Esophagus squamous epithelium (tissue), 5 donors: Measurements from ENCODE around the gene PFKL. TPM values are rescaled to one million over a fixed set of nuclear protein-coding genes. Genes with fewer than 3 reads are reported as not detected.
A peak's percentile ranks its signal among the peaks of the same experiment; 100 is the strongest.

Experiments used
- DNase-seq: peaks from one replicate; lab custom pipeline; 2025; lab: John Stamatoyannopoulos, UW
- H3K27ac ChIP-seq, 4 donors: fragments of 200-600 bp; sonication (generic); one replicate each; pipeline ENCODE4 v1.5.1; 2016 to 2019; ENCODE audit warnings: mild to moderate bottlenecking in 1 of 4
- H3K27me3 ChIP-seq, 4 donors: fragments of 200-600 bp; sonication (generic); 1 replicate in 3 of 4; 2 replicates in 1 of 4; pipeline versions ENCODE4 v1.5.1 to v1.6.0; 2017 to 2021; ENCODE audit warnings: antibody characterized with exemption in 1 of 4
- H3K36me3 ChIP-seq, 3 donors: fragments of 200-600 bp; sonication (generic); one replicate each; pipeline ENCODE4 v1.5.1; 2016 to 2019
- H3K4me1 ChIP-seq, 3 donors: fragments of 200-600 bp; sonication (generic); one replicate each; pipeline ENCODE4 v1.5.1; 2017 to 2019
- H3K4me3 ChIP-seq, 4 donors: fragments of 200-600 bp; sonication (generic); 1 replicate in 3 of 4; 2 replicates in 1 of 4; pipeline ENCODE4 v1.5.1; 2016 to 2019; ENCODE audit warnings: mild to moderate bottlenecking in 2 of 4, moderate library complexity in 1 of 4
- H3K9me3 ChIP-seq, 3 donors: fragments of 200-600 bp; sonication (generic); one replicate each; pipeline ENCODE4 v1.5.1; 2016 to 2019
- POLR2A ChIP-seq, 4 donors: fragments of 450-650 bp; IDR thresholded peaks; one replicate each; pipeline ENCODE4 v1.6.1; 2017; ENCODE audit warnings: antibody characterized with exemption in 4 of 4, mild to moderate bottlenecking in 4 of 4, moderate library complexity in 3 of 4
- WGBS, 2 donors: methylation state at CpG; one replicate each; pipeline ENCODE4 v1.1.5; 2018; 5-methylcytosine and 5-hydroxymethylcytosine counted together
- intact Hi-C: fragments of 100-400 bp; cut with DNase I; formaldehyde crosslinking; loops from one replicate; pipeline ENCODE4 v1.15.0; 2022
- total RNA-seq, 4 donors: library from RNA; depleted of rRNA; stranded (reverse); fragments of >200 nt; gene quantifications; one replicate each; pipeline ENCODE4 v1.1.0, GENCODE V29; 2016
- TF ChIP-seq, protein P1 (sequence below), 6 experiments: fragments of 450-650 bp in 4 of 6; fragments of 200-600 bp in 2 of 6; sonication (generic) in 2 of 6; IDR thresholded peaks; one replicate each; pipeline ENCODE4 v1.5.1; 2016 to 2019; ENCODE audit warnings: antibody characterized with exemption in 6 of 6, mild to moderate bottlenecking in 4 of 6, moderate library complexity in 4 of 6
- donor health status: DM: yes; HTN: yes; CAD: no.

The PFKL gene
- total RNA-seq, 4 donors from 2014 or later = 81.3 to 135 (median 94.6) TPM

DNA sequence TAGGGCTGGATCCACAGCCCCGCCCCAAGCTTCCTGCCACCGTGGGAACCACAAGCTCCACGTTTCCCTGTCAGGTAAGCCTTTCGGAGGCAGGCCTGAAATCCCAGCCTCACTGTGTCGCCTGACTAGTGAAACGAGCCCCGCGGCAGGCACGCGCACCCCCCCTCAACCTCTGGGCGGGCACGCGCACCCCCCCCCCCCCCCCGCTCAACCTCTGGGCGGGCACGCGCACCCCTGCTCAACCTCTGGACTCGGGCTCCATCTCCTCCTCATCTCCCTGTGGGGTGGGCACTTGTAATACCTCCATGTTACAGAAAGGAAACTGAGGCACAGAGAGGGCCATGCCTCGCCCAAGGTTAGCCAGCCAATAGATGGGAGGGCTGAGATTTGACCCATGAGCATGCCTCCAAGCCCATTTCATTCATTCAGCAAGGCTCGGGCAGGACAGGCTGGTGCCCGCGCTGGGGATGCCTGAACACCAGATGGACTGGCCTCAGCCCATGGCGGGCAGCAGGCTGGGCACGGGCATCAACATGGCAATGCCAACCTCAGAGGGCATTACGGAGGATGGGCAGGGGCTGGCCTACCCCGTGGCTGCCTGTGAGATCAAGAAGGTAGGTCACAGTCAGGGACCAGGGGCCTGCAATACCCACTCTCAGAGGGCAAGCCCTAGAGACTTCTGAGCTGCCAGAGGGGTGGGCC lies 34.6 kb downstream of the PFKL start:
- Histone ChIP-seq H3K36me3 (peaks cover 0 to 36% (median 0%) of the 10 kb centered on the region in 3 donors), H3K27ac (no peak overlapping the region), H3K9me3 (no peaks in the 10 kb centered on the region), H3K4me3 (no peak overlapping the region), H3K27me3 (no peaks in the 10 kb centered on the region), H3K4me1 (peaks cover 5 to 29% (median 9%) of the 10 kb centered on the region in 3 donors)
- TF ChIP-seq, protein P1, sequence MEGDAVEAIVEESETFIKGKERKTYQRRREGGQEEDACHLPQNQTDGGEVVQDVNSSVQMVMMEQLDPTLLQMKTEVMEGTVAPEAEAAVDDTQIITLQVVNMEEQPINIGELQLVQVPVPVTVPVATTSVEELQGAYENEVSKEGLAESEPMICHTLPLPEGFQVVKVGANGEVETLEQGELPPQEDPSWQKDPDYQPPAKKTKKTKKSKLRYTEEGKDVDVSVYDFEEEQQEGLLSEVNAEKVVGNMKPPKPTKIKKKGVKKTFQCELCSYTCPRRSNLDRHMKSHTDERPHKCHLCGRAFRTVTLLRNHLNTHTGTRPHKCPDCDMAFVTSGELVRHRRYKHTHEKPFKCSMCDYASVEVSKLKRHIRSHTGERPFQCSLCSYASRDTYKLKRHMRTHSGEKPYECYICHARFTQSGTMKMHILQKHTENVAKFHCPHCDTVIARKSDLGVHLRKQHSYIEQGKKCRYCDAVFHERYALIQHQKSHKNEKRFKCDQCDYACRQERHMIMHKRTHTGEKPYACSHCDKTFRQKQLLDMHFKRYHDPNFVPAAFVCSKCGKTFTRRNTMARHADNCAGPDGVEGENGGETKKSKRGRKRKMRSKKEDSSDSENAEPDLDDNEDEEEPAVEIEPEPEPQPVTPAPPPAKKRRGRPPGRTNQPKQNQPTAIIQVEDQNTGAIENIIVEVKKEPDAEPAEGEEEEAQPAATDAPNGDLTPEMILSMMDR (IDR thresholded peaks at IDR 0.05) = no peak
- no peak for TF ChIP-seq POLR2A (IDR thresholded peaks at IDR 0.05)
- WGBS, 2 donors = 79% methylated on average over 5 of the region's 26 CpGs; no CpG with 5 or more reads in 1 of the 2 donors
- intact Hi-C loops = no loop called here
- DNase-seq = no peak

GRCh38 chr21:44335266-44336059 lies 35.6 kb downstream of the PFKL start:
- H3K36me3 ChIP-seq = peaks cover 0 to 36% (median 0%) of the 10 kb centered on the region in 3 donors
- 92 to 96% methylated on average over 5 to 8 of the region's 24 CpGs for whole genome bisulfite sequencing, 2 donors
- no peak overlapping the region for H3K4me3 ChIP-seq
- H3K27me3 ChIP-seq = no peaks in the 10 kb centered on the region
- no peak for DNase-seq
- TF ChIP-seq, protein P1 (IDR thresholded peaks at IDR 0.05) = no peak
- no peak for TF ChIP-seq POLR2A (IDR thresholded peaks at IDR 0.05)
- intact Hi-C loops = no loop called here
- H3K4me1 ChIP-seq = peaks cover 10 to 39% (median 14%) of the 10 kb centered on the region in 3 donors
- H3K9me3 ChIP-seq = no peaks in the 10 kb centered on the region
- no peak overlapping the region for H3K27ac ChIP-seq

GRCh38 chr21:44337449-44337848 lies 37.6 kb downstream of the PFKL start:
- TF ChIP-seq, protein P1 (IDR thresholded peaks at IDR 0.05) = no peak
- TF ChIP-seq POLR2A (IDR thresholded peaks at IDR 0.05) = no peak
- DNase-seq = no peak
- H3K36me3 ChIP-seq = peaks cover 0 to 34% (median 0%) of the 10 kb centered on the region in 3 donors
- 81 to 85% methylated on average over 3 of the region's 3 CpGs for WGBS, 2 donors
- intact Hi-C loops = no loop called here
- no peaks in the 10 kb centered on the region for H3K27me3 ChIP-seq
- H3K9me3 ChIP-seq = no peaks in the 10 kb centered on the region
- H3K4me3 ChIP-seq = no peak overlapping the region
- peaks cover 10 to 40% (median 14%) of the 10 kb centered on the region in 3 donors for H3K4me1 ChIP-seq
- peak overlapping the region in 2 of 4 donors; percentile 89 to 98 for H3K27ac ChIP-seq

DNA sequence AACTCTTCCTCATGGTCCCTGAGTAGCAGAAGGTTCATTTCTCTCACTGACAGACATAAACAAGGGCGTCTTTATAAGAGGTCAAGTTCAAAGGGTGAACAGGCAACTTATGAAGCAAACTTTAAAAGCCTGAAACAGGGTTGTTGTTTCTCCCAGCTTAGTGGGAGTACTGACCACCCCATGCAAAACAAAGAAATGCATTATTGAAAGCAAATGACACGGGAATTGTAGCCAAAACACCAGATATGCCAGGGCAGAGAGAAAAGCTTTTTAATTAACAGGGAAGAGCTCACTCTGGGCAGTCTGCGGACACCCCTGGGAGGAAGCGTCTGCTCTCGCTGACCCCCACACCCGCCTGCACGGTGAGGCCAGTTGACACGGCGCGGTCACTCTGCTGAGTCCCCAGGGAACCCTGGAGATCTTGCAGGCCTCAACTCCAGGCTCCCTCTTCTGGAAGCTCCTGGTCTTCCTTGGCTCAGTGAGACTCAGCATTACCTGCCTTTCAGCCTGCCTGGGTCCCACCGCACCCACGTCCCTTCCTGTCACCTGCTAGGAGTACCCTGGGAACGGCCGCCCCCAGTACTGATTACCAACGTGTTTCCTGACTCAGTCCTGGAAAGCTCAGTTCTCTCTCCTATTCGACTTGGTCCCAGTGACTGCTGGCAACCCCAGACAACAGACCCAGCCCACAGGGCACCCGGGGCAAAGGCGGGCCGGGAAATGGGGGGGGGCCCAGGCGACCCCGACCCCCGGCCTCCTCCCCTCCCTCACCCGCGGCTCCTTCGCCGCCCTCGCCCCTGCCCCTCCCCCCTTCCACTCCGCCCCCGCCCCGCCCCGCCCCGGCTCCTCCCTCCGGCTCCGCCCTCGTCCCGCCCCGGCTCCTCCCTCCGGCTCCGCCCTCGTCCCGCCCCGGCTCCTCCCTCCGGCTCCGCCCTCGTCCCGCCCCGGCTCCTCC lies 38.4 kb downstream of the PFKL start:
- WGBS, 2 donors = 5 to 17% methylated on average over 18 to 20 of the region's 47 CpGs
- H3K27me3 ChIP-seq = no peaks in the 10 kb centered on the region
- no peak for DNase-seq
- intact Hi-C loops = no loop called here
- H3K9me3 ChIP-seq = no peaks in the 10 kb centered on the region
- H3K27ac ChIP-seq = peak overlapping the region; percentile 79 to 99 (median 94)
- H3K36me3 ChIP-seq = peaks cover 0 to 28% (median 0%) of the 10 kb centered on the region in 3 donors
- peak overlapping the region; percentile 27 to 84 (median 62) for H3K4me3 ChIP-seq
- H3K4me1 ChIP-seq = peaks cover 10 to 40% (median 14%) of the 10 kb centered on the region in 3 donors
- no peak for TF ChIP-seq POLR2A (IDR thresholded peaks at IDR 0.05)
- TF ChIP-seq, protein P1 (IDR thresholded peaks at IDR 0.05) = peak in 3 of 6 experiments; percentile 28 to 49 (median 36)
